ENCODE data around the gene GPR35. TPM values are rescaled to one million over a fixed set of nuclear protein-coding genes. Genes with fewer than 3 reads are reported as not detected.
A peak's percentile ranks its signal among the peaks of the same experiment; 100 is the strongest.

GPR35 gene
- total RNA-seq, 2 experiments from 2014 or later: 2.5 to 2.6 TPM

DNA sequence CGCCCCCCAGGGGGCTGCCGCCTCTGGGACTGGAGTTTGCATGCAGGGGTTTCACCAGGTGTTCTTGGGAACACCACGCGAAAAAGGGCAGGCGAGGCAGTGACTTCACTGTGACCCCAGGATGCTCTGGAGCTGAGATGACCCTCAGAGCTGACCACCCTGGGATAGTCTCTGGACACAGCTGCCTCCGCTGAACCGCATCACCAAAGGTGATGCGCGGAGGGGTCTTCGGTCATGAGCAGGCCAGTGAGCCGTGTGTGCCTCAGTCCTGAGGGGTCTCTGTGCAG, 17.5 kb downstream of the GPR35 start:
- no peaks in the 10 kb centered on the region for H3K36me3 Mint-ChIP-seq (ENCODE audit: low read depth)
- no peak for DNase-seq
- CTCF ChIA-PET: no interaction called here
- peaks cover 3% of the 10 kb centered on the region for H3K4me1 Mint-ChIP-seq (ENCODE audit: low read depth)
- intact Hi-C loops (cut with micrococcal nuclease): no loop called here
- H3K27ac Mint-ChIP-seq: no peak overlapping the region
- H3K27me3 Mint-ChIP-seq (ENCODE audit: low read depth): no peaks in the 10 kb centered on the region
- no peak overlapping the region for H3K4me3 Mint-ChIP-seq
- H3K9me3 Mint-ChIP-seq: no peaks in the 10 kb centered on the region

DNA sequence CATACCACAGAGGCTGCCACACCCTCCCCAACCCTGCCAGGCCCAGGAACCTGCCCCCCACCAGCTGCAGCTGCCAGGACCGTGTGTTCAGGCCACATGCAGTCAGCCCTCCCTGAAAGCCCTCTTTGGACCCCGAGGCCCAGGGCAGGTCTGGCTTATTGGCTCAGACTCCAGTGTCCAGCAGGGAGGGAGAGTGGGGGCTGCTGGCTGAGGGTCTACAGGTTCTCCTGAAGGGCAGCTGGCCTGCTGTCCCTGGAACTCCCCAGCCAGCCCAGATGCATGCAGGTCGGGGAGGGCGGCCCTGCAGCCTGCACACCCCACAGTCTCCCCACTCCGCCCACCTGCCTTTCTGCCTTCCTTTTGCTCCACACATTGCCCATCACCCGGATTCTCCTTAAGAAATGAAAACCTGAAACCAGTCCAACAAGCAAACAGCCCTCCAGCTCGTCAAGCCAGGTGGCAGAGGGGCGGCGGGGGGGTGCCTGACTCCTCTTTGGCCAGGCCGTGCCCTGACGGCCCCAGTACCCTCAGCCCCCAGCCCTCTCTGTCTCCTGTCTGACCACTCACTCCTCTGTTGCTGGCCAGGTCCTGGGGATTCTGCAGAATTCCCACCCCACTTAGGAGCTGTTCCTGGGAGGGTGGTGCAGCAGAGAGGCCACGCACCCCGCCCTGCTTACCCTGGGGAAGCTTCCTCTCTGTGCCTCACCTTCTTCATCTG, 18.0 kb downstream of the GPR35 start:
- Mint-ChIP-seq H3K9me3 (no peaks in the 10 kb centered on the region), H3K27me3 (ENCODE audit: low read depth) (no peaks in the 10 kb centered on the region)
- intact Hi-C loops (cut with micrococcal nuclease): no loop called here

DNA sequence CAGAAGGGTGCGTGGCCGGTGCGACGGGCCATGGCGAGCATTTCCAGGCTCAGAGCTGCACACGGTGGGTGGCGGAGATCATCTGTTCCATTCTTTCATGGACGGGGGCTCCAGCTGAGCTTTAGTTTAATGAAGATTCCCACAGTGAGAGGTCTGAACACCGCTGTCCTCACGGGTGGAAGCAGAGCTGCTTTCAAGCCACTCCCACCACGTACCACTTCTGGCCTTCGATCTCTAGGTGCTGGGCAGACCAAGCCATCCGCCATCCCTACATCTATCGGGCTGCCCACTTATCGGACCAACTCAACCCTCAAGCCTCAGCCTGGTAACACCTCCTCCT, 18.5 kb downstream of the GPR35 start:
- intact Hi-C loops (cut with micrococcal nuclease): no loop called here
- Mint-ChIP-seq H3K36me3 (ENCODE audit: low read depth) (no peaks in the 10 kb centered on the region), H3K4me3 (no peak overlapping the region), H3K9me3 (no peaks in the 10 kb centered on the region), H3K27me3 (ENCODE audit: low read depth) (peaks cover 3% of the 10 kb centered on the region), H3K27ac (peak overlapping the region; percentile 41), H3K4me1 (ENCODE audit: low read depth) (peaks cover 3% of the 10 kb centered on the region)
- CTCF ChIA-PET: interaction anchor here (0.6 kb wide), 1 partner anchor 151 kb away, joined by 3 read pairs; no protein-coding TSS in a partner anchor
- DNase-seq: no peak

More for the DNA sequence above, 18.0 kb downstream of the GPR35 start:
- Mint-ChIP-seq H3K4me1 (ENCODE audit: low read depth) (peaks cover 3% of the 10 kb centered on the region), H3K4me3 (no peak overlapping the region), H3K27ac (no peak overlapping the region), H3K36me3 (ENCODE audit: low read depth) (no peaks in the 10 kb centered on the region)
- CTCF ChIA-PET: interaction anchor here (0.6 kb wide), 1 partner anchor 151 kb away, joined by 3 read pairs; no protein-coding TSS in a partner anchor
- no peak for DNase-seq

DNA sequence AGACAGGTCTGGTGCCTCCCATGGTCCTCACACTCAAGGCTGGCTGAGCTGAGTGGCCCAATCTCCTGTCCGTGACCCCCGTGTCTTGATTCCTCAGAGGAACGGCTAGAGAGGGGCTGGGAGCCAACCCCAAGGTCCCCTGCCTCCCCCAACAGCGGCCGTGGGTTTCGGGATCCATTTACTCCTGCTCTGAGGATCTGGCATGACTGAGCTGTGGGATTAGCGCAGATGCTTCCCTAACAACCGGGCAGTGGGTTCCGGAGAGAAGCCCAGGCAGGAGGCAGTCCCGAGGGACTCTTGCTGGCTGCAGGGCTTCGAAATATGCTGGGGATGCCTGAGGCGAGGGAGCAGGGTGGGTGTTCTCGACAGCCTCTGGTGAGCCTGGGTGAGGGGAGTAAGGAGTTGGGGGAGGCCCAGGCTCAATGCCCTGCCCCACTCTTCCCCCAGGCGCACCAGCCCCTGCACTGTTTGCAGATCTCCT, 18.9 kb downstream of the GPR35 start:
- intact Hi-C loops (cut with micrococcal nuclease): no loop called here
- peaks cover 3% of the 10 kb centered on the region for H3K27me3 Mint-ChIP-seq (ENCODE audit: low read depth)
- DNase-seq: no peak
- no peaks in the 10 kb centered on the region for H3K36me3 Mint-ChIP-seq (ENCODE audit: low read depth)
- H3K4me3 Mint-ChIP-seq: no peak overlapping the region
- CTCF ChIA-PET: no interaction called here
- H3K4me1 Mint-ChIP-seq (ENCODE audit: low read depth): peaks cover 3% of the 10 kb centered on the region
- peak overlapping the region; percentile 41 for H3K27ac Mint-ChIP-seq
- no peaks in the 10 kb centered on the region for H3K9me3 Mint-ChIP-seq

DNA sequence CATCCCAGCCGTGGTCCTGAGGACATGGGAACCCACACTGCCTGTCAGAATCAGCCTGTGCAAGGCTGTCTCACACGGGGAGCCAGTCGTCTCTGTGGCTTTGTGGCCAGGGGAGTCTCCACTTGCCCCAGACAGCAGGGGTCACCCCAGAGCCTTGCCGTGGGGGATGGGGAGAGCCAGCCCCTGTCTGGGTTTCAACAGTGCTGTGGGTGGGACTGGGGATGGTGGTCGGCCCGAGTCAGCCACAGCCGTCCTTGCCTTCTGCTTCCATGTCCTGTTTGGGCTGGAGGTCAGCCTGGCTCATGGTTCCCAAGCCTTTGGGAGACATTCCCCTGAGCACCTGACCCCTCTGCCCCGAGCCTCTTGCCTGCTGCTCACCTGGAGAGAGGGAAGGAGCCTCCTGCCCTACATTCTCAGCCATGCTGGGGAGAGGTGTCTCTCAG, 19.6 kb downstream of the GPR35 start:
- peaks cover 3% of the 10 kb centered on the region for H3K27me3 Mint-ChIP-seq (ENCODE audit: low read depth)
- H3K4me3 Mint-ChIP-seq: no peak overlapping the region
- CTCF ChIA-PET: no interaction called here
- DNase-seq: no peak
- no peaks in the 10 kb centered on the region for H3K36me3 Mint-ChIP-seq (ENCODE audit: low read depth)
- no peaks in the 10 kb centered on the region for H3K9me3 Mint-ChIP-seq
- intact Hi-C loops (cut with micrococcal nuclease): no loop called here
- H3K4me1 Mint-ChIP-seq (ENCODE audit: low read depth): peaks cover 3% of the 10 kb centered on the region
- no peak overlapping the region for H3K27ac Mint-ChIP-seq

DNA sequence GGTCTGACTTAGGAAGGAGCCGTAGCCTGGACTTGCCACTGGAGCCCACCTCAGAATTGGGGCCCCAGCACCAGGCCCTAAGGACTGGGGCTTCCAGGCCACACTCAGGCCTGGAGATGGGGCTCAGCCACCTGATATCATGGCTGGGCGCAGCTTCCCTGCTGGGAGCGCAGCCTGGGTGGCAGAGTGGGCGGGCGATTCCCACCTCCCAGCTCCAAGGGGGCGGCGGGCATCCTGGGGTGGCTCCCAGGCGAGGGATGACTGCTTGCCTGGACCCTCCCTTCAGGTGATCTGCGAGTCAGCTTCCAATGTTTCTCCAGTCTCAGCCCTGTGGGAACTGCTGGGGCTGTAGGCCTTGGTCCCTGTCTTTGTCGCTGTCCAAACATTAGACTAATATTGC, 20.1 kb downstream of the GPR35 start:
- H3K9me3 Mint-ChIP-seq: no peaks in the 10 kb centered on the region
- H3K36me3 Mint-ChIP-seq (ENCODE audit: low read depth): no peaks in the 10 kb centered on the region
- H3K4me1 Mint-ChIP-seq (ENCODE audit: low read depth): peaks cover 3% of the 10 kb centered on the region
- no peak for DNase-seq
- no peak overlapping the region for H3K4me3 Mint-ChIP-seq
- CTCF ChIA-PET: no interaction called here
- intact Hi-C loops (cut with micrococcal nuclease): no loop called here
- peaks cover 6% of the 10 kb centered on the region for H3K27me3 Mint-ChIP-seq (ENCODE audit: low read depth)
- H3K27ac Mint-ChIP-seq: no peak overlapping the region

DNA sequence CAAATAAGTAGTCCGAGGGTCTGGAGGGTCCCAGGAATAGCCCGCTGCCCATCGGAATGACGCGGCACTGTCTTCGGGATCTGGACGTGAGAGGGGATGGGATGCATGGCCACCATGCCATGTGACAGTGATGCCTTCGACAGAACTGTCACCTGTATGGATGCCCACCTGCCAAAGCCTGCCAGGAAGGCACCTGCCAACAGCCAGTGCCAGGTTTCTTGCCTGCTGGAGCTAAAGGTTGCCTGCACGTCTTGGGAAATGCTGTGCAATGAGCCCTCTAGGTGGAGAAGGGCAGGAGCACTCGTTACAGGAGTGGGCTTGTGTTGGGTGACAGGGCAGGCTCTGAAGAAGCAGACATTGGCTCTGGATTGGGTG, 20.5 kb downstream of the GPR35 start:
- intact Hi-C loops (cut with micrococcal nuclease): no loop called here
- CTCF ChIA-PET: no interaction called here
- H3K27ac Mint-ChIP-seq: no peak overlapping the region

DNA sequence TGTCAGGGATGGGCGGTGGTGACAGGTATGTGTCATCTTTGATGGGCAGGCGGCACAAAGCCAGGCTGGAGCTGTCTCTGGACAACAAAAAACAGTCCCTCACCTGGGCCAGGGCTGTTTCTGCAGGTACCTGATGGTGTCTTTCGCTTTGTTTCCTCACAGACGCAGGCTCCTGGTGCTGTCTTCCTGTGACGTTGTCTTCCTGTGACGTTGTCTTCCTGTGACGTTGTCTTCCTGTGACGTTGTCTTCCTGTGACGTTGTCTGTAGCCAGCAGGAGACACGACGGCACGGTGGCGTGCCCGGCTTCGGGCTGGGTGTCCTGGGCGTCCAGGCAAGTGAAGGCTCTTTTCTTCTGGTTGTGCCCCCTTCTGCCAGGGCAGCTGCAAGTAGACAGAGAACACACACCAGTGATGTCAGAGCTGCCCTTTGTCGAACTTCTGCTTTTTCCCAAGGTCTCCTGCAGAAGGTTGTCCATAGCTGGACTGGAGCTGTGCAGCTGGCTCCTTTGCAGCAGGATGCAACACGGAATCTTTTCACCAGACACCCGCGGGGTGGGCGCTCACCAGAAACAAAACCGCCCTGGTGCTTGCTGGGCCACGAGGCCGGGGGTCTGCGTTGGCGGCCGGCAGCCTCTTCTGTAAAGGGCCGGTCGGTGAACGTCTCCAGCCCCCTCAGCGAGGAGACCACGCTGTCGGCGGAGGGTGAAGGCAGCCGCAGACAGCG, 21.1 kb downstream of the GPR35 start:
- Mint-ChIP-seq H3K27me3 (ENCODE audit: low read depth) (peaks cover 9% of the 10 kb centered on the region), H3K36me3 (ENCODE audit: low read depth) (no peaks in the 10 kb centered on the region), H3K27ac (no peak overlapping the region), H3K4me3 (no peak overlapping the region), H3K4me1 (ENCODE audit: low read depth) (peaks cover 3% of the 10 kb centered on the region), H3K9me3 (no peaks in the 10 kb centered on the region)
- intact Hi-C loops (cut with micrococcal nuclease): no loop called here
- no peak for DNase-seq
- CTCF ChIA-PET: interaction anchor here (1.5 kb wide), 1 partner anchor 194 kb away, joined by 3 read pairs; no protein-coding TSS in a partner anchor

More for the DNA sequence above, 20.5 kb downstream of the GPR35 start:
- DNase-seq: no peak
- H3K9me3 Mint-ChIP-seq: no peaks in the 10 kb centered on the region
- no peaks in the 10 kb centered on the region for H3K36me3 Mint-ChIP-seq (ENCODE audit: low read depth)
- H3K4me1 Mint-ChIP-seq (ENCODE audit: low read depth): peaks cover 3% of the 10 kb centered on the region
- peaks cover 7% of the 10 kb centered on the region for H3K27me3 Mint-ChIP-seq (ENCODE audit: low read depth)
- no peak overlapping the region for H3K4me3 Mint-ChIP-seq

DNA sequence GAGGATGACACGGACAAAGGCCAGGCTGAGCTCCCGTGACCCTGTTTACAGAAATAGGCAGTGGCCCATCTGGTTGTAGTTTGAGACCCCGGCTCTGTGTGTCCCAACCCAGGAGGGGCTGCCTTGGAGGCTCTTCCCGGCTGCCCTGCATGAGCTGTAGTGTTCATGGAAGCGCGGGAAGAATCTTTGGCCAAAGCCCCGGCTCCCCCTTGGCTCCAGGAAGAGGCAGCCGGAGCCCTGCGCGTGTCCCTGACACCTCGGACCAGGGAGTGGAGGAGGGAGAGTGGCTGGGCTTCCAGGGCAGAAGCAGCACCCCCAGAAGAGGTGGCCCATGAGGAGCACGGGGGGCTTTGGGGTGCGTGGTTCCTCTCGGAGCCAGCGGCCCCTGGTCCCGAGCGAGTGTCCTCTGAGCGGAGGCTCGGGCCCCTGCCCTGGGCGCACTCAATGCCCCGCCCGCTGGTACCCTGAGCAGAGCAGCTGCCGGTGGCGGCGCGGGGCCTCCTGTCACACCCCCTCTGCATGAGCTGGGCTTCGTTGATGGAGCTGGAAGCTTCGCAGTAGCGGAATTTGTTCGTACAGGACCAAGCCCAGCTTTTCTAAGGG, 21.7 kb downstream of the GPR35 start:
- CTCF ChIA-PET: interaction anchor here (1.5 kb wide), 1 partner anchor 194 kb away, joined by 3 read pairs; no protein-coding TSS in a partner anchor
- H3K4me3 Mint-ChIP-seq: no peak overlapping the region
- no peak for DNase-seq
- H3K9me3 Mint-ChIP-seq: no peaks in the 10 kb centered on the region
- intact Hi-C loops (cut with micrococcal nuclease): no loop called here
- H3K27me3 Mint-ChIP-seq (ENCODE audit: low read depth): peaks cover 12% of the 10 kb centered on the region
- no peak overlapping the region for H3K27ac Mint-ChIP-seq
- no peaks in the 10 kb centered on the region for H3K36me3 Mint-ChIP-seq (ENCODE audit: low read depth)
- H3K4me1 Mint-ChIP-seq (ENCODE audit: low read depth): peaks cover 3% of the 10 kb centered on the region

DNA sequence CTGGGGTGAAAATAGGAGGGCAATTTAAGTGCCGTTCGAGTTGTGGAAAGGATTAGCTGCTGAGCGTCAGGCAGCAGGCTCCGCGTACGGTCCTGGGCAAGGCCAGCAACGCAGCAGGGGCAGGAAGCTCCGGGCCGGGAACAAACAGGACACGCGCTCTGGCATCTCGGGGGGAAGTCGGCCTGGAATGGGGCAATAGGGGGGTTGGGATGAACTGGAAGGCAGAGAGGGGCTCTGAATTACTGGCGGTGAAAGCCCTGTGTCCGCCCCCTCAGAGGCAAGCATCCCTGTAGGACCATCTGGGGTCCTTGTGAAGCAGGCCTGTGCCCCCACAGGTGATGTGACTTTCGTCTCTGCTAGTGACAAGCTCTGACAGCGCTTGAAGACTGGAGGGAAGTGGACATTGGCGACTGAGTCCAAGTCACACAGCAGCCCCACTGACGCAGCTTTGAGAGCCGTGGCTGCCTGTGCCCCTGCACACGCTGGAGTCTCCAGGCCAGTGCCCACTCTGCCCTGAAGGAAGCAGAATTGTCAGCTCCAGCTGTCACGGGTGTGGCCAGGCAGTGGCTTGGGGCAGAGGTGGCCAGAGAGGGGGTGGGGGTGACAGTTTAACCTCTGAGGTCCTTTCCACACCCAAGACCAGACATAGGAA, 22.3 kb downstream of the GPR35 start:
- intact Hi-C loops (cut with micrococcal nuclease): no loop called here
- peaks cover 3% of the 10 kb centered on the region for H3K4me1 Mint-ChIP-seq (ENCODE audit: low read depth)
- no peak overlapping the region for H3K27ac Mint-ChIP-seq
- no peak for DNase-seq
- H3K9me3 Mint-ChIP-seq: no peaks in the 10 kb centered on the region
- peaks cover 14% of the 10 kb centered on the region for H3K27me3 Mint-ChIP-seq (ENCODE audit: low read depth)
- no peaks in the 10 kb centered on the region for H3K36me3 Mint-ChIP-seq (ENCODE audit: low read depth)
- H3K4me3 Mint-ChIP-seq: no peak overlapping the region
- CTCF ChIA-PET: interaction anchor here (1.5 kb wide), 1 partner anchor 193 kb away, joined by 3 read pairs; no protein-coding TSS in a partner anchor

DNA sequence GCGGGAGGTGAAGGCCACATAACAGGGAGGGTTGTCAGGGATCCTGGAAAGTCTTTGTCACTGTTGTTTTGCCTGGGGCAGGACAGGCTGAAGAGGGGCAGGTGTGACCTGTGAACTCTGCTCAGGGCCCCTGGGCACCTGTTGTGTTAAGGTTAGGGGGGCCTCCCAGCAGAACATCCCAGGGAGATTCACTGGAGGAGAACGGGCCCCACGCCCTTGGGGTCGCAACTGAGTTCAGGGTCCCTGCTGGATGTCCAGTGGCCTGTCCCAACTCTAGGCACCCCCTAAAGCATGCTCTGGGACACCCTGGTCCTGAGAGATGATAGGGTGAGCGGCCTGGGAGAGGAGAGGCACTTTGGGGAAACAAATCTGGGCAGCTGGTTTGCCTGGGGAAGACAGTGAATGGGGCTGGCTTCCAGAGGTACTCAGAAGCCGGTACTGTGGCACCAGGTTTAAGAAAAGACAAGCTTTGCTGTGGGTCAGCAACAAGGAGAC, 22.9 kb downstream of the GPR35 start:
- H3K27ac Mint-ChIP-seq: no peak overlapping the region
- H3K9me3 Mint-ChIP-seq: no peaks in the 10 kb centered on the region
- intact Hi-C loops (cut with micrococcal nuclease): no loop called here
- no peak for DNase-seq
- H3K27me3 Mint-ChIP-seq (ENCODE audit: low read depth): peaks cover 15% of the 10 kb centered on the region
- CTCF ChIA-PET: no interaction called here
- peaks cover 3% of the 10 kb centered on the region for H3K4me1 Mint-ChIP-seq (ENCODE audit: low read depth)
- H3K36me3 Mint-ChIP-seq (ENCODE audit: low read depth): no peaks in the 10 kb centered on the region
- H3K4me3 Mint-ChIP-seq: no peak overlapping the region

DNA sequence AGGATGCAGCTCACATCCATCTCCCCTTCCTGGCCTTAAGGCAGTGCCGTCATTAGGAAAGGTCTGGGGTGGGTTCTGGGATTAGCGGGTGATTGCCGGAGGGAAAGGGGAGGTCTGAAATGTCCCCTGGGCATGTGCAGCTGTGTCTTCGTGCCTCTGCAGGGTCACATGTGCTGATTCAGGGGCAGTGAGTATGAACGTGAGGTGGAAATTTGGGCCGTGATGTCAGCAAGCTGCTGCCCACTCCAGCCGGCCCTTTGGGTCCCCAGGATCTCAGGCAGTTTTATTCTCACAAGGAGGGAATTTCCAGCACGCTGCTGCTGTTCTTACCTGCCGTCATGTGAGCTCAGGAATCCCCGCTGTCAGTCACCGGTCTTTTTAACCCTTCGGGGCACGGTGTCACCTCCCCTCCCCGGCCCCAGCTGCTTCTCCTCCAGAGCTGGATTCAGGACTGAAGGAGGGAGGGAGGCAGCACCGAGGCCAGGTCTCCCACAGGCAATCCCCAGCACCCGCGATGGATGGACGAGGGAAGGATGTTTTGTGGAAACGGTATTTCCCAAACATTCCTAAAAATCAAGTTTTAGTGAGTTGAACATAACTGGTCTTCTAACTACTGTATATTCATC, 23.5 kb downstream of the GPR35 start:
- Mint-ChIP-seq H3K36me3 (ENCODE audit: low read depth) (no peaks in the 10 kb centered on the region), H3K9me3 (no peaks in the 10 kb centered on the region), H3K27me3 (ENCODE audit: low read depth) (peaks cover 15% of the 10 kb centered on the region), H3K4me3 (no peak overlapping the region), H3K27ac (no peak overlapping the region), H3K4me1 (ENCODE audit: low read depth) (peaks cover 3% of the 10 kb centered on the region)
- intact Hi-C loops (cut with micrococcal nuclease): no loop called here
- no peak for DNase-seq
- CTCF ChIA-PET: no interaction called here

Data from activated naive CD4-positive, alpha-beta T cell treated with anti-CD3 and anti-CD28 coated beads for 36 hours (primary cell).